GM21447 (cell line): Measurements from ENCODE around the gene CASD1.

Source experiments
- ATAC-seq: cut with Tn5 transposase; IDR thresholded peaks from one replicate; pipeline ENCODE4 v1.9.1; 2021; ENCODE audit not compliant: unreplicated experiment

CASD1 gene

GRCh38 chr7:94579470-94579869 is 69.9 kb downstream of the CASD1 start:
- no peak for ATAC-seq

- no peak for ATAC-seq
These were observed 71.0 kb downstream of the CASD1 start for GRCh38 chr7:94580601-94581000.

GRCh38 chr7:94584113-94584512 is 74.5 kb downstream of the CASD1 start:
- no peak for ATAC-seq

GRCh38 chr7:94588075-94588474 is 78.5 kb downstream of the CASD1 start:
- ATAC-seq = no peak

GRCh38 chr7:94590526-94591162 is 81.0 kb downstream of the CASD1 start:
- no peak for ATAC-seq

GRCh38 chr7:94591176-94591575 is 81.6 kb downstream of the CASD1 start:
- peak; percentile 50 for ATAC-seq

- ATAC-seq = no peak
These were observed 85.3 kb downstream of the CASD1 start for GRCh38 chr7:94594882-94595281.

GRCh38 chr7:94595717-94596116 is 86.1 kb downstream of the CASD1 start:
- ATAC-seq = no peak

- no peak for ATAC-seq
These were observed 90.7 kb downstream of the CASD1 start for GRCh38 chr7:94600267-94600666.

GRCh38 chr7:94602181-94602580 is 92.6 kb downstream of the CASD1 start:
- no peak for ATAC-seq

- ATAC-seq = peak; percentile 57
These were observed 95.4 kb downstream of the CASD1 start for GRCh38 chr7:94605031-94605430.
